HCT116 (cell line): ENCODE results near the gene RASSF3. TPM values are rescaled to one million over a fixed set of nuclear protein-coding genes. Genes with fewer than 3 reads are reported as not detected.

ENCODE experiments used
- ATAC-seq: fragments of 200-7000 bp; cut with Tn5 transposase; 2 replicates; pipeline ENCODE4 v1.9.1; 2020; ENCODE audit warnings: mild to moderate bottlenecking, moderate library complexity
- BruUV-seq: library from RNA; stranded (reverse); fragments of 400-500 nt; replicated peaks from 2 replicates; lab custom pipeline; 2021; lab: Mats Ljungman, UMichigan
- CTCF ChIA-PET: fragments of 300-600 bp; sonication (Branson Sonifier 250); formaldehyde crosslinking; loops from one replicate; lab custom pipeline; 2021; ENCODE audit warnings: antibody characterized with exemption; lab: Charles Lee
- POLR2A ChIA-PET: fragments of 300-600, 350-600 bp; sonication (Branson Sonifier 250); formaldehyde crosslinking; loops from one replicate; lab custom pipeline; 2021; ENCODE audit warnings: antibody characterized with exemption; lab: Charles Lee
- RAD21 ChIA-PET, 2 experiments: fragments of 300-600 bp; sonication (Branson Sonifier 250); formaldehyde crosslinking; loops; one replicate each; lab custom pipeline; 2023; ENCODE audit warnings: low total read pairs in 2 of 2; ENCODE audit not compliant: uncharacterized antibody in 2 of 2, unreplicated experiment in 2 of 2, low non-redundant PET in 1 of 2; lab: Charles Lee
- DNase-seq: peaks from one replicate; pipeline ENCODE4 v3.0.0-alpha.2; 2010; ENCODE audit warnings: low read depth, low spot score
- H2AFZ ChIP-seq: fragments of 200-600 bp; shearing (Covaris generic), sonication (generic); 2 replicates; pipeline ENCODE4 v1.6.1; 2017; ENCODE audit warnings: low read depth, mixed run types, mixed read lengths, antibody characterized with exemption, low read length; ENCODE audit not compliant: poor library complexity, severe bottlenecking
- H3K27ac ChIP-seq: 2 replicates; pipeline ENCODE4 v1.5.1; 2012; ENCODE audit warnings: low read depth, low read length
- H3K27me3 ChIP-seq: fragments of 200-600 bp; sonication (generic); 2 replicates; pipeline ENCODE4 v1.6.1; 2016; ENCODE audit warnings: mixed run types, low read length, mixed read lengths; ENCODE audit not compliant: insufficient read depth
- H3K36me3 ChIP-seq, 2 experiments: fragments of 200-500 bp in 1 of 2; fragments of 200-600 bp in 1 of 2; sonication (Bioruptor generic) in 1 of 2; sonication (generic) in 1 of 2; 2 replicates each; pipeline versions ENCODE4 v1.5.1 to v1.6.1; 2014 to 2016; ENCODE audit warnings: low read length in 2 of 2, inconsistent platforms in 1 of 2, mixed read lengths in 1 of 2, mixed run types in 1 of 2; ENCODE audit not compliant: insufficient read depth in 2 of 2, control insufficient read depth in 1 of 2
- H3K4me1 ChIP-seq, 2 experiments: fragments of 200-600 bp in 1 of 2; sonication (generic) in 1 of 2; 2 replicates each; pipeline versions ENCODE4 v1.5.1 to v1.6.1; 2012 to 2017; ENCODE audit warnings: low read length in 2 of 2, inconsistent platforms in 1 of 2, mild to moderate bottlenecking in 1 of 2, mixed read lengths in 1 of 2, mixed run types in 1 of 2, moderate library complexity in 1 of 2; ENCODE audit not compliant: insufficient read depth in 2 of 2, control insufficient read depth in 1 of 2
- H3K4me2 ChIP-seq: fragments of 200-600 bp; sonication (generic); 2 replicates; pipeline ENCODE4 v1.6.1; 2017; ENCODE audit warnings: mixed run types, low read length, mixed read lengths
- H3K4me3 ChIP-seq, 2 experiments: fragments of 200-600 bp in 1 of 2; sonication (generic) in 1 of 2; replicated peaks in 1 of 2; 2 replicates each; pipeline ENCODE4 v1.5.1; 2011 to 2016; ENCODE audit warnings: low read length in 2 of 2, control low read depth in 1 of 2, low read depth in 1 of 2, mild to moderate bottlenecking in 1 of 2, mixed read lengths in 1 of 2, mixed run types in 1 of 2
- H3K79me2 ChIP-seq: fragments of 200-600 bp; sonication (generic); 2 replicates; pipeline ENCODE4 v1.6.1; 2017; ENCODE audit warnings: mild to moderate bottlenecking, mixed run types, low read length, moderate library complexity, mixed read lengths; ENCODE audit not compliant: insufficient read depth
- H3K9ac ChIP-seq: fragments of 200-600 bp; sonication (generic); 2 replicates; pipeline ENCODE4 v1.6.1; 2016; ENCODE audit warnings: low read length, mixed read lengths
- H3K9me2 ChIP-seq: fragments of 200-600 bp; sonication (generic), shearing (Covaris generic); 2 replicates; pipeline ENCODE4 v1.6.1; 2017; ENCODE audit warnings: mixed run types, mild to moderate bottlenecking, moderate library complexity; ENCODE audit not compliant: insufficient read depth
- H3K9me3 ChIP-seq, 2 experiments: fragments of 200-500 bp in 1 of 2; fragments of 200-600 bp in 1 of 2; sonication (Bioruptor generic) in 1 of 2; sonication (generic) in 1 of 2; 2 replicates each; pipeline ENCODE4 v1.6.1; 2014 to 2017; ENCODE audit warnings: low read length in 2 of 2, mixed read lengths in 2 of 2, inconsistent platforms in 1 of 2, low read depth in 1 of 2, mild to moderate bottlenecking in 1 of 2, mixed run types in 1 of 2, moderate library complexity in 1 of 2; ENCODE audit not compliant: control insufficient read depth in 1 of 2, insufficient read depth in 1 of 2
- H4K20me1 ChIP-seq: fragments of 200-600 bp; sonication (generic), shearing (Covaris generic); 2 replicates; pipeline ENCODE4 v1.6.1; 2017; ENCODE audit warnings: mixed run types, mild to moderate bottlenecking, moderate library complexity; ENCODE audit not compliant: insufficient read depth
- ATF3 ChIP-seq: IDR thresholded peaks from 2 replicates; pipeline ENCODE4 v1.6.1; 2012
- CBX3 ChIP-seq: IDR thresholded peaks from 2 replicates; pipeline ENCODE4 v1.6.1; 2012; ENCODE audit warnings: low read depth
- CEBPB ChIP-seq: IDR thresholded peaks from 2 replicates; pipeline ENCODE4 v1.6.1; 2012; ENCODE audit warnings: low read depth
- CTCF ChIP-seq, 3 experiments: fragments of 200-600 bp in 1 of 3; sonication (generic) in 1 of 3; IDR thresholded peaks in 2 of 3; conservative IDR thresholded peaks in 1 of 3; 2 replicates each; pipeline ENCODE4 v1.5.1; 2012 to 2017; ENCODE audit warnings: low read depth in 2 of 3, low read length in 2 of 3, antibody characterized with exemption in 1 of 3, borderline replicate concordance in 1 of 3, control low read depth in 1 of 3, mild to moderate bottlenecking in 1 of 3, mixed read lengths in 1 of 3, mixed run types in 1 of 3, moderate library complexity in 1 of 3; ENCODE audit not compliant: insufficient read depth in 1 of 3
- FOSL1 ChIP-seq: IDR thresholded peaks from 2 replicates; pipeline ENCODE4 v1.6.1; 2012; ENCODE audit warnings: low read depth
- JUND ChIP-seq: IDR thresholded peaks from 2 replicates; pipeline ENCODE4 v1.6.1; 2012
- MAX ChIP-seq: IDR thresholded peaks from 2 replicates; pipeline ENCODE4 v1.6.1; 2012
- POLR2A ChIP-seq: IDR thresholded peaks from 2 replicates; pipeline ENCODE4 v1.7.0; 2011; ENCODE audit warnings: borderline replicate concordance; ENCODE audit not compliant: insufficient read depth, insufficient read length; ENCODE audit errors: extremely low read depth
- POLR2AphosphoS5 ChIP-seq: IDR thresholded peaks from 2 replicates; pipeline ENCODE4 v1.6.1; 2011; ENCODE audit warnings: mild to moderate bottlenecking, low read depth, low read length, moderate library complexity
- RAD21 ChIP-seq: IDR thresholded peaks from 2 replicates; pipeline ENCODE4 v1.6.1; 2012; ENCODE audit warnings: low read depth, mild to moderate bottlenecking
- REST ChIP-seq: IDR thresholded peaks from 2 replicates; pipeline ENCODE4 v1.6.1; 2012; ENCODE audit warnings: low read depth
- SIN3A ChIP-seq: IDR thresholded peaks from 2 replicates; pipeline ENCODE4 v1.6.1; 2012; ENCODE audit warnings: low read depth
- SRF ChIP-seq: IDR thresholded peaks from 2 replicates; pipeline ENCODE4 v1.6.1; 2012; ENCODE audit warnings: low read depth
- TCF7L2 ChIP-seq: IDR thresholded peaks from 2 replicates; pipeline ENCODE4 v1.7.0; 2011; ENCODE audit warnings: borderline replicate concordance, inconsistent platforms; ENCODE audit not compliant: insufficient read depth, insufficient read length; ENCODE audit errors: extremely low read depth
- YY1 ChIP-seq: IDR thresholded peaks from 2 replicates; pipeline ENCODE4 v1.6.1; 2011; ENCODE audit warnings: low read length, low read depth, moderate library complexity, mild to moderate bottlenecking; ENCODE audit not compliant: insufficient replicate concordance; ENCODE audit errors: extremely low read depth
- ZNF274 ChIP-seq: fragments of 200-500 bp; sonication (Bioruptor generic); IDR thresholded peaks from 2 replicates; pipeline ENCODE4 v1.6.1; 2014; ENCODE audit warnings: mild to moderate bottlenecking, low read depth, low read length, inconsistent platforms
- intact Hi-C: fragments of 100-400 bp; cut with micrococcal nuclease; formaldehyde crosslinking; loops from 2 replicates; pipeline ENCODE4 v1.10.0; 2022
- total RNA-seq: library from RNA; stranded (reverse); gene quantifications from one replicate; pipeline ENCODE4 v1.2.1, GENCODE V29; 2021; ENCODE audit not compliant: unreplicated experiment

Gene RASSF3
- total RNA-seq, 1 experiment from 2014 or later, result 67.1 TPM

- CTCF ChIA-PET, result no interaction called here
Observed at GRCh38 chr12:64731683-64732082, 121.4 kb downstream of the RASSF3 start.

More at GRCh38 chr12:64731683-64732082, 121.4 kb downstream of the RASSF3 start:
- H3K9me2 ChIP-seq, result no peaks in the 10 kb centered on the region
- no peaks in the 10 kb centered on the region for H3K79me2 ChIP-seq
- H4K20me1 ChIP-seq, result no peaks in the 10 kb centered on the region
- ATAC-seq (no peak), DNase-seq (no peak)
- no peaks in the 10 kb centered on the region for H3K27me3 ChIP-seq
- ChIA-PET RAD21 (no interaction called here), POLR2A (no interaction called here)
- H3K4me1 ChIP-seq, result peaks cover 11 to 12% of the 10 kb centered on the region in 2 experiments
- no peak overlapping the region for H3K27ac ChIP-seq
- H3K9ac ChIP-seq, result no peak overlapping the region
- no peak overlapping the region for H3K4me2 ChIP-seq
- BruUV-seq, result no TSS peak
- no peaks in the 10 kb centered on the region for H3K9me3 ChIP-seq
- no peak overlapping the region for H2AFZ ChIP-seq
- H3K36me3 ChIP-seq, result peaks cover 0 to 6% of the 10 kb centered on the region in 2 experiments; a peak in 2 of 4 replicates
- no peak for TF ChIP-seq POLR2A
- TF ChIP-seq POLR2AphosphoS5, result no peak
- no peak for TF ChIP-seq ZNF274
- no peak for TF ChIP-seq RAD21
- no peak for TF ChIP-seq REST
- no peak for TF ChIP-seq SRF
- no peak for TF ChIP-seq CTCF (IDR thresholded peaks at IDR 0.05 in 2 of 3, conservative IDR thresholded peaks at IDR 0.05 in 1 of 3; ENCODE audit: borderline replicate concordance in 1 of 3, insufficient read depth in 1 of 3, low read depth in 2 of 3, low read length in 2 of 3)
- TF ChIP-seq MAX, result no peak
- TF ChIP-seq ATF3, result no peak
- no peak for TF ChIP-seq FOSL1
- no peak for TF ChIP-seq YY1
- TF ChIP-seq TCF7L2, result no peak
- no peak for TF ChIP-seq CEBPB
- TF ChIP-seq SIN3A, result no peak
- no peak for TF ChIP-seq CBX3
- no peak for TF ChIP-seq JUND
- no peak overlapping the region for H3K4me3 ChIP-seq
- intact Hi-C loops, result no loop called here
